SU-DHL-6 (cell line): ENCODE results near the gene ERICH2.

Source experiments
- H2AFZ ChIP-seq: fragments of 200-600 bp; sonication (generic); 2 replicates; pipeline ENCODE4 v1.6.1; 2014; ENCODE audit warnings: low read depth, mild to moderate bottlenecking, moderate library complexity, mixed read lengths, antibody characterized with exemption, low read length; ENCODE audit not compliant: severe bottlenecking
- H3F3A ChIP-seq: fragments of 200-600 bp; shearing (Covaris generic); 2 replicates; pipeline ENCODE4 v1.6.0; 2016; ENCODE audit warnings: antibody characterized with exemption, mild to moderate bottlenecking; ENCODE audit not compliant: insufficient read depth
- H3K27ac ChIP-seq: fragments of 200-600 bp; sonication (generic); 2 replicates; pipeline ENCODE4 v1.5.1; 2016; ENCODE audit warnings: low read depth, mild to moderate bottlenecking, low read length, moderate library complexity, mixed read lengths
- H3K27me3 ChIP-seq: fragments of 200-600 bp; sonication (generic), shearing (Covaris generic); 2 replicates; pipeline ENCODE4 v1.6.0; 2014; ENCODE audit warnings: mild to moderate bottlenecking, low read length
- H3K36me3 ChIP-seq: fragments of 200-600 bp; sonication (generic); 2 replicates; pipeline ENCODE4 v1.6.1; 2014; ENCODE audit warnings: mild to moderate bottlenecking, low read length, mixed read lengths
- H3K4me2 ChIP-seq: fragments of 300-600, 200-600 bp; shearing (Covaris generic), sonication (generic); 2 replicates; pipeline ENCODE4 v1.6.0; 2014; ENCODE audit warnings: low read length, low read depth, mild to moderate bottlenecking; ENCODE audit not compliant: poor library complexity, severe bottlenecking
- H3K4me3 ChIP-seq: fragments of 200-600 bp; sonication (generic); 2 replicates; pipeline ENCODE4 v1.5.1; 2014; ENCODE audit warnings: antibody characterized with exemption, low read length, mild to moderate bottlenecking, mixed read lengths; ENCODE audit not compliant: insufficient read depth, poor library complexity, severe bottlenecking
- H3K79me2 ChIP-seq: fragments of 200-600 bp; sonication (generic); 2 replicates; pipeline ENCODE4 v1.6.1; 2014; ENCODE audit warnings: mild to moderate bottlenecking, low read length, moderate library complexity; ENCODE audit not compliant: insufficient read depth
- H3K9ac ChIP-seq: fragments of 200-600 bp; sonication (generic); 2 replicates; pipeline ENCODE4 v1.7.0; 2014; ENCODE audit warnings: mild to moderate bottlenecking, low read length
- H3K9me2 ChIP-seq: fragments of 200-600 bp; sonication (generic); replicated peaks from 2 replicates; pipeline ENCODE4 v1.6.1; 2014; ENCODE audit warnings: low read length; ENCODE audit not compliant: insufficient read depth
- H3K9me3 ChIP-seq: fragments of 200-600 bp; sonication (generic); 2 replicates; pipeline ENCODE4 v1.6.1; 2014; ENCODE audit warnings: low read length, mixed read lengths; ENCODE audit not compliant: insufficient read depth
- H4K20me1 ChIP-seq: fragments of 200-600 bp; sonication (generic); 2 replicates; pipeline ENCODE4 v1.6.1; 2014; ENCODE audit warnings: low read depth, mild to moderate bottlenecking, antibody characterized with exemption, low read length, moderate library complexity, mixed read lengths
- EZH2phosphoT487 ChIP-seq: fragments of 200-600 bp; sonication (generic), shearing (Covaris generic); conservative IDR thresholded peaks from 2 replicates; pipeline ENCODE4 v1.6.1; 2018; ENCODE audit warnings: mild to moderate bottlenecking, antibody characterized with exemption, low read length, moderate library complexity, mixed read lengths
- TF ChIP-seq, protein P1 (sequence below): fragments of 200-600 bp; sonication (generic); IDR thresholded peaks from one replicate; pipeline ENCODE4 v1.5.1; 2017; ENCODE audit warnings: antibody characterized with exemption, mild to moderate bottlenecking, low read length, moderate library complexity; ENCODE audit not compliant: insufficient read depth, poor library complexity, severe bottlenecking

Gene ERICH2

DNA sequence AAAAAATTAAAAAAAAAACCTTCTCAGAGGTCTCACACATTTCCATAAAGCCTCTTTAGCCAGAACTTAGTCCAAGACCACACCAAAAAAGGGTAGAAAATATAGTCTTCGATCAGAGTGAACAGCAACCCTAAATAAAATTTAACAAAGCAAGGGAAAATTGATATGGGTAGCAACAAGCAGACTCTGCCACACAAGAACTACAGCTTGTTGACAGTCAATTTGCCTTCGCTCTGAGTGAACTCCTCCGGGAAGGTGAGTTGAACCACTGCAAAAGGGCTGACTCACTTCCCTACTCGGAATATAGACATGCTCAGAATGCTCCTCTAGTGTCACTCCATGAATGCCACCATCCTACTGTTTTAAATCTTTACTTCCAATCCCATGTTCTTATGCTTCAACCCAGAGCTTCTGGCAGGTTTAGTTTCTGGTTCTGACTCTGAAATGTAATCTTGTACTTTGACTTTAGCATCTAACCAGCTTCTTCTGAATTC lies 70.6 kb downstream of the ERICH2 start:
- H3K9me3 ChIP-seq, result no peaks in the 10 kb centered on the region
- no peaks in the 10 kb centered on the region for H3K27me3 ChIP-seq
- H3K9me2 ChIP-seq, result no peaks in the 10 kb centered on the region
- H3K4me2 ChIP-seq, result no peak overlapping the region
- no peaks in the 10 kb centered on the region for H4K20me1 ChIP-seq
- H3K9ac ChIP-seq, result no peak overlapping the region
- H3K27ac ChIP-seq, result no peak overlapping the region
- H3K36me3 ChIP-seq, result no peaks in the 10 kb centered on the region
- H2AFZ ChIP-seq, result no peak overlapping the region
- H3K4me3 ChIP-seq, result no peak overlapping the region
- no peaks in the 10 kb centered on the region for H3K79me2 ChIP-seq
- H3F3A ChIP-seq, result no peaks in the 10 kb centered on the region
- TF ChIP-seq, protein P1, sequence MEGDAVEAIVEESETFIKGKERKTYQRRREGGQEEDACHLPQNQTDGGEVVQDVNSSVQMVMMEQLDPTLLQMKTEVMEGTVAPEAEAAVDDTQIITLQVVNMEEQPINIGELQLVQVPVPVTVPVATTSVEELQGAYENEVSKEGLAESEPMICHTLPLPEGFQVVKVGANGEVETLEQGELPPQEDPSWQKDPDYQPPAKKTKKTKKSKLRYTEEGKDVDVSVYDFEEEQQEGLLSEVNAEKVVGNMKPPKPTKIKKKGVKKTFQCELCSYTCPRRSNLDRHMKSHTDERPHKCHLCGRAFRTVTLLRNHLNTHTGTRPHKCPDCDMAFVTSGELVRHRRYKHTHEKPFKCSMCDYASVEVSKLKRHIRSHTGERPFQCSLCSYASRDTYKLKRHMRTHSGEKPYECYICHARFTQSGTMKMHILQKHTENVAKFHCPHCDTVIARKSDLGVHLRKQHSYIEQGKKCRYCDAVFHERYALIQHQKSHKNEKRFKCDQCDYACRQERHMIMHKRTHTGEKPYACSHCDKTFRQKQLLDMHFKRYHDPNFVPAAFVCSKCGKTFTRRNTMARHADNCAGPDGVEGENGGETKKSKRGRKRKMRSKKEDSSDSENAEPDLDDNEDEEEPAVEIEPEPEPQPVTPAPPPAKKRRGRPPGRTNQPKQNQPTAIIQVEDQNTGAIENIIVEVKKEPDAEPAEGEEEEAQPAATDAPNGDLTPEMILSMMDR, result no peak

DNA sequence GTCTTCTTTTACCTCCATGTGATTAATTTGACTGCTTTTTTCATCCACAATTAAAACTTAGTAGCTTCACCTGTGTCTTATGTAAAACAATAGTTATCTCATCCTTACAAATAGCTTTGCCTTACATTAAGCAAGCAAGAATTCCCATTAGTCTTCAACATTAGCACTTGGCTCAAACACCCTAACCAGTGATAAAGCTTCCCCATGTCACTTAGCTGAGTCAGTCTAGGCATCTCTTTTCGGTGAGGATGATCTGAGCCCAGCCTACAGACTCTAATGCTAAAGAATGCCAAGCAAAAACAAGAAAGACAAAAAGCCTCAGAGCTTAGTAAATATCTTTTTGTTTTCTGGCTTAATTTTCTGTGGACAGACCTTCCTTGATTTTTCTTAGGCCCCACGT lies 72.6 kb downstream of the ERICH2 start:
- Histone ChIP-seq H3F3A (no peaks in the 10 kb centered on the region), H3K27me3 (no peaks in the 10 kb centered on the region), H4K20me1 (no peaks in the 10 kb centered on the region), H3K27ac (no peak overlapping the region), H2AFZ (no peak overlapping the region), H3K9me2 (no peaks in the 10 kb centered on the region), H3K4me2 (no peak overlapping the region), H3K9me3 (no peaks in the 10 kb centered on the region), H3K36me3 (no peaks in the 10 kb centered on the region), H3K9ac (no peak overlapping the region), H3K79me2 (no peaks in the 10 kb centered on the region), H3K4me3 (no peak overlapping the region)
- TF ChIP-seq EZH2phosphoT487, result no peak
- TF ChIP-seq, protein P1, result no peak

DNA sequence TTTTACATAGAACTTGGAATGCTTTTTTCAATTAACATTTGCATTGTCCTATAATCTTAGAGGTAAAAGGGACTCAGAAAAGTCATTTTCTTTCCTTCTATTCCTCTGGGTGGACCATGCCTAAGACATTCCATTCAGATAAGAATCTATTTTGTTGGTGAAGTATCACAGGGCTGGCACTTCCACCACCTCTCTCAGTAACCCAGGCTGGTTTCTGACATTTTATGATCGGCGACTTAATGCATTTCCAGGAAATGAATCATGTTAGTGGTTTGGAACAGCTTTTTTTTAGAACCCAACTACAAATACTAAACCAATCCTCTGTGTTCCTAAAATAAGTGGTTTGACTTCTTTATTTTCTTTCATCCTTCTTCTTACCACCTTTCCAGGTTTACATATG lies 73.5 kb downstream of the ERICH2 start:
- Histone ChIP-seq H2AFZ (no peak overlapping the region), H3K36me3 (no peaks in the 10 kb centered on the region), H3K4me3 (no peak overlapping the region), H3K9me2 (no peaks in the 10 kb centered on the region), H3K79me2 (no peaks in the 10 kb centered on the region), H3K9me3 (no peaks in the 10 kb centered on the region), H3F3A (no peaks in the 10 kb centered on the region), H3K9ac (no peak overlapping the region), H3K27ac (no peak overlapping the region), H4K20me1 (no peaks in the 10 kb centered on the region), H3K4me2 (no peak overlapping the region), H3K27me3 (no peaks in the 10 kb centered on the region)
- TF ChIP-seq, protein P1, result no peak
- TF ChIP-seq EZH2phosphoT487, result no peak
